GM12878 (cell line): ENCODE results near the gene SRSF11. TPM values are rescaled to one million over a fixed set of nuclear protein-coding genes. Genes with fewer than 3 reads are reported as not detected.

ENCODE experiments used
- ATAC-seq: fragments of 200-7000 bp; cut with Tn5 transposase; 3 replicates; pipeline ENCODE4 v1.9.1; 2020; ENCODE audit warnings: mild to moderate bottlenecking, moderate library complexity
- BruUV-seq: library from RNA; stranded (reverse); fragments of 400-500 nt; replicated peaks from 2 replicates; lab custom pipeline; 2021; lab: Mats Ljungman, UMichigan
- CTCF ChIA-PET: fragments of 300-600 bp; sonication (Branson Sonifier 250); formaldehyde crosslinking; extraction: SDS; loops from one replicate; lab custom pipeline; 2021; ENCODE audit warnings: inconsistent platforms; lab: Yijun Ruan, JAX
- POLR2A ChIA-PET: fragments of 350-600 bp; formaldehyde crosslinking; extraction: SDS; loops from one replicate; lab custom pipeline; 2021; ENCODE audit warnings: inconsistent platforms; lab: Charles Lee
- RAD21 ChIA-PET: fragments of 300-600 bp; sonication (Branson Sonifier 250); formaldehyde crosslinking; loops from one replicate; lab custom pipeline; 2023; ENCODE audit warnings: antibody characterized with exemption; ENCODE audit not compliant: unreplicated experiment; lab: Charles Lee
- SMC1A ChIA-PET: fragments of 300-600 bp; sonication (Branson Sonifier 250); formaldehyde crosslinking; loops from one replicate; lab custom pipeline; 2023; ENCODE audit not compliant: unreplicated experiment, uncharacterized antibody; lab: Charles Lee
- DNase-seq: peaks from one replicate; pipeline ENCODE4 v3.0.0-alpha.2; 2011; ENCODE audit warnings: low read depth, low spot score
- FAIRE-seq: peaks from 3 replicates; lab custom pipeline; 2011; peaks lifted over from hg19 to GRCh38; lab: Jason Lieb, UNC
- H2AFZ ChIP-seq: 2 replicates; pipeline ENCODE4 v1.6.0; 2011; ENCODE audit warnings: low read depth, low read length, control low read depth; ENCODE audit not compliant: control insufficient read depth
- H3K27ac ChIP-seq: 2 replicates; pipeline ENCODE4 v1.5.1; 2011; ENCODE audit warnings: control low read depth; ENCODE audit not compliant: control insufficient read depth, insufficient read depth
- H3K27me3 ChIP-seq, 2 experiments: replicated peaks in 1 of 2; 2 replicates each; pipeline versions ENCODE4 v1.6.0 to v1.6.1; 2011; ENCODE audit warnings: low read length in 1 of 2; ENCODE audit not compliant: control insufficient read depth in 2 of 2, insufficient read depth in 2 of 2
- H3K36me3 ChIP-seq, 2 experiments: 2 replicates each; pipeline ENCODE4 v1.5.1; 2011; ENCODE audit warnings: low read length in 1 of 2; ENCODE audit not compliant: control insufficient read depth in 2 of 2, insufficient read depth in 2 of 2
- H3K4me1 ChIP-seq: 2 replicates; pipeline ENCODE4 v1.6.1; 2011; ENCODE audit warnings: mild to moderate bottlenecking, low read length, moderate library complexity, mixed read lengths; ENCODE audit not compliant: control insufficient read depth, insufficient read depth
- H3K4me2 ChIP-seq: 2 replicates; pipeline ENCODE4 v1.6.0; 2011; ENCODE audit warnings: control low read depth; ENCODE audit not compliant: control insufficient read depth, insufficient read depth
- H3K4me3 ChIP-seq: fragments of 200-600 bp; sonication (generic); 2 replicates; pipeline ENCODE4 v1.5.1; 2016
- H3K79me2 ChIP-seq: 2 replicates; pipeline ENCODE4 v1.6.0; 2011; ENCODE audit warnings: low read length; ENCODE audit not compliant: control insufficient read depth, insufficient read depth
- H3K9ac ChIP-seq: 2 replicates; pipeline ENCODE4 v1.8.0; 2011; ENCODE audit warnings: low read length, control low read depth, mixed read lengths; ENCODE audit not compliant: control insufficient read depth, insufficient read depth
- H3K9me3 ChIP-seq: replicated peaks from 3 replicates; pipeline ENCODE4 v1.5.1; 2011; ENCODE audit warnings: mild to moderate bottlenecking, low read length; ENCODE audit not compliant: control insufficient read depth, insufficient read depth
- H4K20me1 ChIP-seq: 2 replicates; pipeline ENCODE4 v1.6.0; 2011; ENCODE audit not compliant: control insufficient read depth, insufficient read depth
- BMI1 ChIP-seq: fragments of 450-650 bp; IDR thresholded peaks from 2 replicates; pipeline ENCODE4 v1.6.1; 2016; ENCODE audit warnings: mild to moderate bottlenecking, moderate library complexity, borderline replicate concordance
- CBX5 ChIP-seq: sonication (generic); IDR thresholded peaks from 2 replicates; pipeline ENCODE4 v1.6.1; 2016; ENCODE audit warnings: low read depth, moderate library complexity, mild to moderate bottlenecking, inconsistent platforms
- EED ChIP-seq: sonication (generic); IDR thresholded peaks from 2 replicates; pipeline ENCODE4 v1.6.1; 2016; ENCODE audit warnings: antibody characterized with exemption, low read depth
- EGR1 ChIP-seq, 2 experiments: IDR thresholded peaks; 1 replicate in 1 of 2; 2 replicates in 1 of 2; pipeline ENCODE4 v1.6.1; 2011 to 2012; ENCODE audit warnings: low read depth in 2 of 2, low read length in 2 of 2, borderline replicate concordance in 1 of 2, mild to moderate bottlenecking in 1 of 2, moderate library complexity in 1 of 2
- JUNB ChIP-seq: IDR thresholded peaks from 2 replicates; pipeline ENCODE4 v1.6.1; 2016; ENCODE audit warnings: antibody characterized with exemption, mild to moderate bottlenecking
- TBL1XR1 ChIP-seq: IDR thresholded peaks from 2 replicates; pipeline ENCODE4 v1.6.1; 2012; ENCODE audit warnings: low read depth, low read length, improper control_type of control experiment
- ZNF207 ChIP-seq: fragments of 450-650 bp; IDR thresholded peaks from 2 replicates; pipeline ENCODE4 v1.6.1; 2014; ENCODE audit warnings: antibody characterized with exemption, mild to moderate bottlenecking, borderline replicate concordance
- WGBS: methylation state at CpG from one replicate; pipeline ENCODE4 v1.1.6; 2016; ENCODE audit warnings: low lambda C conversion rate; ENCODE audit not compliant: insufficient replicate concordance, insufficient coverage; ENCODE audit errors: missing lambda C conversion rate; 5-methylcytosine and 5-hydroxymethylcytosine counted together
- in situ Hi-C: fragments of 300-500 bp; cut with MboI; formaldehyde crosslinking; loops from 9 replicates; pipeline ENCODE4 v1.14.3; 2018; ENCODE audit warnings: mixed read lengths
- intact Hi-C: fragments of 100-400 bp; cut with micrococcal nuclease; formaldehyde crosslinking; loops from one replicate; pipeline ENCODE4 v1.14.2; 2022; ENCODE audit not compliant: unreplicated experiment
- polyA plus RNA-seq, 11 experiments: library from polyadenylated mRNA; depleted of rRNA in 4 of 11; unstranded in 6 of 11; stranded (reverse) in 5 of 11; fragments of >200 nt; fragmentation: Nextera tagmentation in 4 of 11; fragmentation: Illumina TruSeq in 1 of 11; extraction: Ambion mirVana in 4 of 11; extraction: Trizol in 1 of 11; gene quantifications; 1 replicate in 1 of 11; 2 replicates in 10 of 11; pipeline versions ENCODE4 v1.2.1 to v1.2.3, GENCODE V29; 2011 to 2016; ENCODE audit warnings: inconsistent platforms in 2 of 11, missing spikeins in 2 of 11, low read depth in 1 of 11
- total RNA-seq, 4 experiments: library from RNA; depleted of rRNA in 3 of 4; stranded (reverse); fragments of >200 nt in 3 of 4; fragmentation: Illumina TruSeq in 1 of 4; extraction: Trizol in 1 of 4; gene quantifications; 2 replicates each; pipeline versions ENCODE4 v1.2.1 to v1.2.3, GENCODE V29; 2013 to 2021
- TF ChIP-seq, protein P1 (sequence below): IDR thresholded peaks from 2 replicates; pipeline ENCODE4 v1.6.1; 2011; ENCODE audit warnings: low read depth, mild to moderate bottlenecking, low read length, moderate library complexity, borderline replicate concordance; ENCODE audit errors: extremely low read depth
- TF ChIP-seq, protein P2 (sequence below): IDR thresholded peaks from 2 replicates; pipeline ENCODE4 v1.6.1; 2012; ENCODE audit warnings: mild to moderate bottlenecking, low read depth, low read length
- TF ChIP-seq, protein P3 (sequence below): fragments of 450-650 bp; formaldehyde crosslinking; IDR thresholded peaks from 2 replicates; pipeline ENCODE4 v1.5.0; 2022; ENCODE audit warnings: mild to moderate bottlenecking, missing genetic modification characterization

Gene SRSF11
- total and polyA plus RNA-seq, 10 of the 15 experiments (the other 5 are each of a cell fraction or from before 2014, with no cell fraction given): 83.0 to 424 (median 207) TPM

DNA sequence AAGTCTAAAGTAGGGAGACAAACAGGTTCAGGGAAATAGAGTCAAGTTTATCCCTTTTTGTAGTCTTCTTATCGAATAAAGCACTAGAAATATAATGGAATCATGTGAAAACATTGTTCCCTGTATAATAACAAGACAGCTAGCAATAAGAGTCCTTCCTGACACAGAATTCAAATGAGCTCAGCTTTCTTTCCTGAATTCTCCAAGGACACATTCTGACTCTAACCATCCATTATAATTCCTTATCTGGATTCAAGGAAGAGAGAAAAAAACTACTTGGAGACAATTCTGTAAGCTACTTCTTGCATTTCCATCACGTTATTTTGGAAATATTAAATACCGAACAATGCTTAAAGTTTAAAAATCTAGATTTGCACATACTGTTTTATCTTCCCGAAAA lies 74.6 kb downstream of the SRSF11 start:
- Histone ChIP-seq H3K27me3 (no peaks in the 10 kb centered on the region), H3K4me2 (no peak overlapping the region), H2AFZ (no peak overlapping the region), H3K9ac (no peak overlapping the region), H3K9me3 (no peaks in the 10 kb centered on the region), H3K36me3 (peaks cover 0 to 6% of the 10 kb centered on the region in 2 experiments; a peak in 2 of 4 replicates), H3K27ac (no peak overlapping the region), H3K79me2 (no peaks in the 10 kb centered on the region), H3K4me3 (no peak overlapping the region), H3K4me1 (no peaks in the 10 kb centered on the region)
- ChIA-PET SMC1A (no interaction called here), CTCF (no interaction called here), POLR2A (no interaction called here), RAD21 (no interaction called here)
- DNase-seq (no peak), FAIRE-seq (no peak), ATAC-seq (no peak)
- in situ Hi-C loops: no loop called here
- intact Hi-C loops: no loop called here
- WGBS: 97% methylated on average over 4 of the region's 4 CpGs
- BruUV-seq: no TSS peak
- TF ChIP-seq EGR1 (IDR thresholded peaks at IDR 0.05; ENCODE audit: borderline replicate concordance in 1 of 2, low read depth in 2 of 2, low read length in 2 of 2): no peak
- TF ChIP-seq JUNB: no peak
- TF ChIP-seq, protein P1, sequence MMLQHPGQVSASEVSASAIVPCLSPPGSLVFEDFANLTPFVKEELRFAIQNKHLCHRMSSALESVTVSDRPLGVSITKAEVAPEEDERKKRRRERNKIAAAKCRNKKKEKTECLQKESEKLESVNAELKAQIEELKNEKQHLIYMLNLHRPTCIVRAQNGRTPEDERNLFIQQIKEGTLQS: no peak
- no peak for TF ChIP-seq BMI1
- TF ChIP-seq, all 136 proteins: peak for 0
- H4K20me1 ChIP-seq: no peaks in the 10 kb centered on the region

DNA sequence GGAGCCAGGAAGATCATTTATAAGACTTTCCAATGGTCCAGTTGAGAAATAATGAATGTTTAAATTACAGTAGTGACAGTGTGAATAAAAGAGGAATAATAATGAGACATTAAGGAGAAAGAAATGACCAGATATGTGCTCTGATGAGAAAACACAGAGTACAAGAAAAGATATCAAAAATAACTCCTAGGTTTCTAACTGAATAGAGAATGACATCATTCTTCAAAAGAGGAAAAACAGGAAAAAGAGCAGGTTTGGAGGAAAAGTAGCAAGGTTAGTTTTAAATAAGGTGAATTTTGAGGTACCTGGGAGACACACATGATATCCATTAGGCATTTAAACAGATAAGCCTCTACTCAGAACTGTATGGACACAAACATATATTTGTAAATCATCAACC lies 78.3 kb downstream of the SRSF11 start:
- H3K9me3 ChIP-seq: no peaks in the 10 kb centered on the region
- RAD21 ChIA-PET: no interaction called here
- H3K27me3 ChIP-seq: no peaks in the 10 kb centered on the region
- H3K79me2 ChIP-seq: no peaks in the 10 kb centered on the region
- H3K36me3 ChIP-seq: peaks cover 0 to 6% of the 10 kb centered on the region in 2 experiments; a peak in 2 of 4 replicates
- H3K4me1 ChIP-seq: no peaks in the 10 kb centered on the region
- SMC1A ChIA-PET: no interaction called here
- no TSS peak for BruUV-seq
- H2AFZ ChIP-seq: no peak overlapping the region
- CTCF ChIA-PET: no interaction called here
- FAIRE-seq: no peak
- intact Hi-C loops: no loop called here
- TF ChIP-seq EED (no peak), CBX5 (no peak), ZNF207 (no peak), TBL1XR1 (no peak)
- TF ChIP-seq, protein P2, sequence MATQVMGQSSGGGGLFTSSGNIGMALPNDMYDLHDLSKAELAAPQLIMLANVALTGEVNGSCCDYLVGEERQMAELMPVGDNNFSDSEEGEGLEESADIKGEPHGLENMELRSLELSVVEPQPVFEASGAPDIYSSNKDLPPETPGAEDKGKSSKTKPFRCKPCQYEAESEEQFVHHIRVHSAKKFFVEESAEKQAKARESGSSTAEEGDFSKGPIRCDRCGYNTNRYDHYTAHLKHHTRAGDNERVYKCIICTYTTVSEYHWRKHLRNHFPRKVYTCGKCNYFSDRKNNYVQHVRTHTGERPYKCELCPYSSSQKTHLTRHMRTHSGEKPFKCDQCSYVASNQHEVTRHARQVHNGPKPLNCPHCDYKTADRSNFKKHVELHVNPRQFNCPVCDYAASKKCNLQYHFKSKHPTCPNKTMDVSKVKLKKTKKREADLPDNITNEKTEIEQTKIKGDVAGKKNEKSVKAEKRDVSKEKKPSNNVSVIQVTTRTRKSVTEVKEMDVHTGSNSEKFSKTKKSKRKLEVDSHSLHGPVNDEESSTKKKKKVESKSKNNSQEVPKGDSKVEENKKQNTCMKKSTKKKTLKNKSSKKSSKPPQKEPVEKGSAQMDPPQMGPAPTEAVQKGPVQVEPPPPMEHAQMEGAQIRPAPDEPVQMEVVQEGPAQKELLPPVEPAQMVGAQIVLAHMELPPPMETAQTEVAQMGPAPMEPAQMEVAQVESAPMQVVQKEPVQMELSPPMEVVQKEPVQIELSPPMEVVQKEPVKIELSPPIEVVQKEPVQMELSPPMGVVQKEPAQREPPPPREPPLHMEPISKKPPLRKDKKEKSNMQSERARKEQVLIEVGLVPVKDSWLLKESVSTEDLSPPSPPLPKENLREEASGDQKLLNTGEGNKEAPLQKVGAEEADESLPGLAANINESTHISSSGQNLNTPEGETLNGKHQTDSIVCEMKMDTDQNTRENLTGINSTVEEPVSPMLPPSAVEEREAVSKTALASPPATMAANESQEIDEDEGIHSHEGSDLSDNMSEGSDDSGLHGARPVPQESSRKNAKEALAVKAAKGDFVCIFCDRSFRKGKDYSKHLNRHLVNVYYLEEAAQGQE: no peak
- TF ChIP-seq, protein P3, sequence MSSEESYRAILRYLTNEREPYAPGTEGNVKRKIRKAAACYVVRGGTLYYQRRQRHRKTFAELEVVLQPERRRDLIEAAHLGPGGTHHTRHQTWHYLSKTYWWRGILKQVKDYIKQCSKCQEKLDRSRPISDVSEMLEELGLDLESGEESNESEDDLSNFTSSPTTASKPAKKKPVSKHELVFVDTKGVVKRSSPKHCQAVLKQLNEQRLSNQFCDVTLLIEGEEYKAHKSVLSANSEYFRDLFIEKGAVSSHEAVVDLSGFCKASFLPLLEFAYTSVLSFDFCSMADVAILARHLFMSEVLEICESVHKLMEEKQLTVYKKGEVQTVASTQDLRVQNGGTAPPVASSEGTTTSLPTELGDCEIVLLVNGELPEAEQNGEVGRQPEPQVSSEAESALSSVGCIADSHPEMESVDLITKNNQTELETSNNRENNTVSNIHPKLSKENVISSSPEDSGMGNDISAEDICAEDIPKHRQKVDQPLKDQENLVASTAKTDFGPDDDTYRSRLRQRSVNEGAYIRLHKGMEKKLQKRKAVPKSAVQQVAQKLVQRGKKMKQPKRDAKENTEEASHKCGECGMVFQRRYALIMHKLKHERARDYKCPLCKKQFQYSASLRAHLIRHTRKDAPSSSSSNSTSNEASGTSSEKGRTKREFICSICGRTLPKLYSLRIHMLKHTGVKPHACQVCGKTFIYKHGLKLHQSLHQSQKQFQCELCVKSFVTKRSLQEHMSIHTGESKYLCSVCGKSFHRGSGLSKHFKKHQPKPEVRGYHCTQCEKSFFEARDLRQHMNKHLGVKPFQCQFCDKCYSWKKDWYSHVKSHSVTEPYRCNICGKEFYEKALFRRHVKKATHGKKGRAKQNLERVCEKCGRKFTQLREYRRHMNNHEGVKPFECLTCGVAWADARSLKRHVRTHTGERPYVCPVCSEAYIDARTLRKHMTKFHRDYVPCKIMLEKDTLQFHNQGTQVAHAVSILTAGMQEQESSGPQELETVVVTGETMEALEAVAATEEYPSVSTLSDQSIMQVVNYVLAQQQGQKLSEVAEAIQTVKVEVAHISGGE (CRISPR knock-in tag): no peak
- no peaks in the 10 kb centered on the region for H4K20me1 ChIP-seq
- H3K27ac ChIP-seq: no peak overlapping the region
- no peak for DNase-seq
- in situ Hi-C loops: no loop called here
- POLR2A ChIA-PET: no interaction called here
- H3K4me3 ChIP-seq: no peak overlapping the region
- H3K4me2 ChIP-seq: no peak overlapping the region
- ATAC-seq: no peak
- H3K9ac ChIP-seq: no peak overlapping the region
